Neural progenitor cell (in vitro differentiated cells): ENCODE measurements around the gene PGLYRP4. TPM values are rescaled to one million over a fixed set of nuclear protein-coding genes. Genes with fewer than 3 reads are reported as not detected.

Experiments
- DNase-seq: peaks from one replicate; pipeline ENCODE4 v3.0.0-alpha.2; 2016; ENCODE audit warnings: low spot score
- H2AFZ ChIP-seq: fragments of 200-600 bp; sonication (generic); replicated peaks from 2 replicates; pipeline ENCODE4 v1.6.1; 2016; ENCODE audit warnings: antibody characterized with exemption
- H3F3A ChIP-seq: fragments of 200-600 bp; sonication (generic); 2 replicates; pipeline ENCODE4 v1.6.1; 2016; ENCODE audit warnings: antibody characterized with exemption, low read depth
- H3K27ac ChIP-seq: fragments of 200-600 bp; sonication (generic); 2 replicates; pipeline ENCODE4 v1.5.1; 2016; ENCODE audit warnings: mild to moderate bottlenecking
- H3K27me3 ChIP-seq: fragments of 200-600 bp; sonication (generic); 2 replicates; pipeline ENCODE4 v1.6.1; 2016; ENCODE audit warnings: mild to moderate bottlenecking, moderate library complexity
- H3K36me3 ChIP-seq: fragments of 200-600 bp; sonication (generic); 2 replicates; pipeline ENCODE4 v1.5.1; 2016
- H3K4me1 ChIP-seq: fragments of 200-600 bp; sonication (generic); 2 replicates; pipeline ENCODE4 v1.6.1; 2016; ENCODE audit warnings: mixed run types
- H3K4me2 ChIP-seq: fragments of 200-600 bp; sonication (generic); 2 replicates; pipeline ENCODE4 v1.6.1; 2016
- H3K4me3 ChIP-seq: fragments of 200-600 bp; sonication (generic); 2 replicates; pipeline ENCODE4 v1.5.1; 2016
- H3K79me2 ChIP-seq: fragments of 200-600 bp; sonication (generic); 2 replicates; pipeline ENCODE4 v1.6.1; 2016; ENCODE audit warnings: low read depth
- H3K9ac ChIP-seq: fragments of 200-600 bp; sonication (generic); 2 replicates; pipeline ENCODE4 v1.6.1; 2016
- H3K9me3 ChIP-seq: fragments of 200-600 bp; sonication (generic); 2 replicates; pipeline ENCODE4 v1.5.1; 2016; ENCODE audit warnings: low read depth
- H4K20me1 ChIP-seq: fragments of 200-600 bp; sonication (generic); 2 replicates; pipeline ENCODE4 v1.6.1; 2016; ENCODE audit warnings: low read depth
- H3K27ac Mint-ChIP-seq: 3 replicates; pipeline ENCODE4 v1.8.0; 2021; ENCODE audit warnings: mixed read lengths
- H3K27me3 Mint-ChIP-seq: 2 replicates; pipeline ENCODE4 v1.8.0; 2022; ENCODE audit warnings: low read depth, mild to moderate bottlenecking, inconsistent platforms, moderate library complexity, mixed read lengths; ENCODE audit not compliant: insufficient read depth
- H3K36me3 Mint-ChIP-seq: 3 replicates; pipeline ENCODE4 v1.8.0; 2021; ENCODE audit warnings: mixed read lengths
- H3K4me1 Mint-ChIP-seq: 3 replicates; pipeline ENCODE4 v1.8.0; 2021; ENCODE audit warnings: mixed read lengths
- H3K4me3 Mint-ChIP-seq: 3 replicates; pipeline ENCODE4 v1.8.0; 2021; ENCODE audit warnings: mild to moderate bottlenecking, moderate library complexity, mixed read lengths
- H3K9me3 Mint-ChIP-seq: 3 replicates; pipeline ENCODE4 v1.8.0; 2020; ENCODE audit warnings: mixed read lengths
- CTCF ChIP-seq: fragments of 200-600 bp; sonication (generic); IDR thresholded peaks from 2 replicates; pipeline ENCODE4 v1.5.1; 2017; ENCODE audit warnings: antibody characterized with exemption, mild to moderate bottlenecking
- EZH2 ChIP-seq: fragments of 200-600 bp; sonication (generic); IDR thresholded peaks from 2 replicates; pipeline ENCODE4 v1.6.1; 2017; ENCODE audit warnings: antibody characterized with exemption, mild to moderate bottlenecking, moderate library complexity
- EZH2phosphoT487 ChIP-seq: fragments of 200-600 bp; sonication (generic); IDR thresholded peaks from 2 replicates; pipeline ENCODE4 v1.6.1; 2017; ENCODE audit warnings: antibody characterized with exemption
- total RNA-seq: library from RNA; depleted of rRNA; stranded (reverse); fragments of >200 nt; gene quantifications from 2 replicates; pipeline ENCODE4 v1.2.3, GENCODE V29; 2015; ENCODE audit warnings: low replicate concordance

The PGLYRP4 gene
- total RNA-seq, 1 donor from 2014 or later, result not detected

- H3K4me1 ChIP-seq, result no peaks in the 10 kb centered on the region
- no peaks in the 10 kb centered on the region for H3K27me3 ChIP-seq
- H3K27ac ChIP-seq, result no peak overlapping the region
- no peaks in the 10 kb centered on the region for H4K20me1 ChIP-seq
- no peak overlapping the region for H3K27ac Mint-ChIP-seq
- TF ChIP-seq EZH2 (no peak), CTCF (no peak), EZH2phosphoT487 (no peak)
- no peak overlapping the region for H3K4me2 ChIP-seq
- no peaks in the 10 kb centered on the region for H3K9me3 ChIP-seq
- no peaks in the 10 kb centered on the region for H3K4me1 Mint-ChIP-seq
- no peaks in the 10 kb centered on the region for H3K36me3 Mint-ChIP-seq
- no peaks in the 10 kb centered on the region for H3K27me3 Mint-ChIP-seq
- no peaks in the 10 kb centered on the region for H3K9me3 Mint-ChIP-seq
- no peak for DNase-seq
- no peak overlapping the region for H3K9ac ChIP-seq
- no peaks in the 10 kb centered on the region for H3F3A ChIP-seq
- no peaks in the 10 kb centered on the region for H3K36me3 ChIP-seq
- H3K4me3 ChIP-seq, result no peak overlapping the region
- no peak overlapping the region for H3K4me3 Mint-ChIP-seq
- H3K79me2 ChIP-seq, result no peaks in the 10 kb centered on the region
- no peak overlapping the region for H2AFZ ChIP-seq
Observed at GRCh38 chr1:153306303-153307220, 42.1 kb downstream of the PGLYRP4 start.

- no peak overlapping the region for H3K27ac ChIP-seq
- DNase-seq, result no peak
- no peak overlapping the region for H3K27ac Mint-ChIP-seq
- no peaks in the 10 kb centered on the region for H3K27me3 Mint-ChIP-seq
- H3K4me3 ChIP-seq, result no peak overlapping the region
- H3K4me2 ChIP-seq, result no peak overlapping the region
- H4K20me1 ChIP-seq, result no peaks in the 10 kb centered on the region
- H2AFZ ChIP-seq, result no peak overlapping the region
- H3F3A ChIP-seq, result no peaks in the 10 kb centered on the region
- H3K4me1 ChIP-seq, result no peaks in the 10 kb centered on the region
- H3K36me3 ChIP-seq, result no peaks in the 10 kb centered on the region
- no peaks in the 10 kb centered on the region for H3K9me3 ChIP-seq
- no peaks in the 10 kb centered on the region for H3K27me3 ChIP-seq
- no peak overlapping the region for H3K4me3 Mint-ChIP-seq
- no peaks in the 10 kb centered on the region for H3K79me2 ChIP-seq
- no peak overlapping the region for H3K9ac ChIP-seq
- TF ChIP-seq EZH2phosphoT487 (no peak), EZH2 (no peak), CTCF (no peak)
- H3K36me3 Mint-ChIP-seq, result no peaks in the 10 kb centered on the region
- no peaks in the 10 kb centered on the region for H3K9me3 Mint-ChIP-seq
- H3K4me1 Mint-ChIP-seq, result no peaks in the 10 kb centered on the region
Observed at GRCh38 chr1:153305682-153306081, 43.0 kb downstream of the PGLYRP4 start.

GRCh38 chr1:153302308-153302707, 46.3 kb downstream of the PGLYRP4 start:
- no peaks in the 10 kb centered on the region for H3K27me3 ChIP-seq
- no peak overlapping the region for H2AFZ ChIP-seq
- no peaks in the 10 kb centered on the region for H3K4me1 Mint-ChIP-seq
- no peak overlapping the region for H3K4me3 Mint-ChIP-seq
- H3K36me3 Mint-ChIP-seq, result no peaks in the 10 kb centered on the region
- no peaks in the 10 kb centered on the region for H4K20me1 ChIP-seq
- H3K4me2 ChIP-seq, result no peak overlapping the region
- H3K27ac ChIP-seq, result no peak overlapping the region
- no peaks in the 10 kb centered on the region for H3K79me2 ChIP-seq
- H3K36me3 ChIP-seq, result no peaks in the 10 kb centered on the region
- no peaks in the 10 kb centered on the region for H3K9me3 ChIP-seq
- no peak overlapping the region for H3K27ac Mint-ChIP-seq
- H3K4me3 ChIP-seq, result no peak overlapping the region
- DNase-seq, result no peak
- H3K9me3 Mint-ChIP-seq, result no peaks in the 10 kb centered on the region
- H3K9ac ChIP-seq, result no peak overlapping the region
- no peaks in the 10 kb centered on the region for H3K27me3 Mint-ChIP-seq
- H3F3A ChIP-seq, result no peaks in the 10 kb centered on the region
- no peaks in the 10 kb centered on the region for H3K4me1 ChIP-seq
- TF ChIP-seq EZH2phosphoT487 (no peak), EZH2 (no peak), CTCF (no peak)
